ENCODE data around the gene CAVIN3. TPM values are rescaled to one million over a fixed set of nuclear protein-coding genes. Genes with fewer than 3 reads are reported as not detected.

CAVIN3 gene
- total RNA-seq = 25.0 TPM

GRCh38 chr11:6320411-6321155, at the start of gene CAVIN3:
Gene CAVIN3 (minus strand): TSS chr11:6320501. CDS start chr11:6320476, 25 bp downstream.

Other genes with a start within 250 kb of the CAVIN3 start
- not detected for gene OR56B4, start 212.8 kb downstream of the CAVIN3 start, total RNA-seq
- not detected for gene OR52B2, start 150.2 kb downstream of the CAVIN3 start, total RNA-seq
- gene OR52W1, start 121.3 kb downstream of the CAVIN3 start, total RNA-seq = not detected
- gene C11orf42, start 114.9 kb downstream of the CAVIN3 start, total RNA-seq = not detected
- gene FHIP1B, start 85.9 kb downstream of the CAVIN3 start, total RNA-seq = 57.0 TPM
- 0.23 TPM for gene CNGA4, start 81.4 kb downstream of the CAVIN3 start, total RNA-seq
- 0.41 TPM for gene CCKBR, start 60.7 kb downstream of the CAVIN3 start, total RNA-seq
- 27.4 TPM for gene SMPD1, start 70.0 kb upstream of the CAVIN3 start, total RNA-seq
- gene APBB1, start 98.6 kb upstream of the CAVIN3 start, total RNA-seq = 61.8 TPM
- gene HPX, start 120.5 kb upstream of the CAVIN3 start, total RNA-seq = 2.5 TPM
- 48.8 TPM for gene TRIM3, start 153.4 kb upstream of the CAVIN3 start, total RNA-seq
- 44.1 TPM for gene ARFIP2, start 160.8 kb upstream of the CAVIN3 start, total RNA-seq
- 22.5 TPM for gene TIMM10B, start 161.0 kb upstream of the CAVIN3 start, total RNA-seq
- 11.6 TPM for gene DNHD1, start 176.8 kb upstream of the CAVIN3 start, total RNA-seq